ENCODE data around the gene RBM19. TPM values are rescaled to one million over a fixed set of nuclear protein-coding genes. Genes with fewer than 3 reads are reported as not detected.

RBM19 gene
- polyA plus RNA-seq, 2 of the 4 experiments (the other 2 are of a cell fraction), result 16.0 to 18.6 TPM

GRCh38 chr12:113930249-113930648, 35.9 kb downstream of the RBM19 start (continued):
- no peak for TF ChIP-seq RNF2 (IDR thresholded peaks at IDR 0.05; ENCODE audit: borderline replicate concordance, low read depth)
- TF ChIP-seq HDAC2 (IDR thresholded peaks at IDR 0.05), result no peak
- TF ChIP-seq, protein P1, sequence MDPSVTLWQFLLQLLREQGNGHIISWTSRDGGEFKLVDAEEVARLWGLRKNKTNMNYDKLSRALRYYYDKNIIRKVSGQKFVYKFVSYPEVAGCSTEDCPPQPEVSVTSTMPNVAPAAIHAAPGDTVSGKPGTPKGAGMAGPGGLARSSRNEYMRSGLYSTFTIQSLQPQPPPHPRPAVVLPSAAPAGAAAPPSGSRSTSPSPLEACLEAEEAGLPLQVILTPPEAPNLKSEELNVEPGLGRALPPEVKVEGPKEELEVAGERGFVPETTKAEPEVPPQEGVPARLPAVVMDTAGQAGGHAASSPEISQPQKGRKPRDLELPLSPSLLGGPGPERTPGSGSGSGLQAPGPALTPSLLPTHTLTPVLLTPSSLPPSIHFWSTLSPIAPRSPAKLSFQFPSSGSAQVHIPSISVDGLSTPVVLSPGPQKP (IDR thresholded peaks at IDR 0.05; ENCODE audit: low read depth, low read length), result no peak
- TF ChIP-seq FOSL2 (IDR thresholded peaks at IDR 0.05), result no peak
- TF ChIP-seq FOSL2 (CRISPR knock-in tag; IDR thresholded peaks at IDR 0.05), result no peak
- TF ChIP-seq CHD2 (IDR thresholded peaks at IDR 0.05; ENCODE audit: low read length, partially characterized antibody), result no peak

DNA sequence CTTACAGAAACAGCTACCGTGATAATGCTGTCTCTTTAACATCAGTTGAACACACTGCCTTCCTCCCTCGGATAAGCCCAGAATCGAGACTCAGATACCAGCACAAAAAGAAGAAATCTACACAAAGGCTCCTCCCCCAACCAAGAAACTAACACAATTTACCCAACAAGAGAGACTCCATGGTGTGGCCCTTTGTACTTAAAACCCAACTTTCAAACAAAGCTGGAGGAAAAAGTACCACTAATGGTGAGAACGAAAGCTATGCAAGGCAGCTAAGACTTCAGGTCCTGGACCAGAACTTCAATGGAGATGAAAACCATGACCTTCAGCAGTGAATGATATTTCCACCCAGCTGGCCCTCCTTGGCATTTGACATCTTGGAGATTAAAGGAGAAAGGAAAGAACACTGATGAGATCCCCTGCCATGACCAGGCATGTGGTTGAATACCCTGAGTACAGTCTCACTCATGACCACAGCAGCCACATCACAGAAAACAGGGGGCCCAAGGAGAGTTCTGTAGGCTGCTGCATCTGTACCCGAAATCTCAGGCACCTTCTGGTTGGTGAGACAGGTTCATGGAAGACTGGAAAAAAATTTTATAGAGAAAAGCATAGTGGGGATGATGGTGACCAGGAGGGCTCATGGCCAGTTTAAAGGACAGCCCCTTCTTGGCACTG, 36.7 kb downstream of the RBM19 start:
- Histone ChIP-seq H3K4me3 (no peak overlapping the region), H3K4me2 (no peak overlapping the region), H3K27ac (no peak overlapping the region), H3K9me3 (no peaks in the 10 kb centered on the region), H3K4me1 (no peaks in the 10 kb centered on the region)
- WGBS (ENCODE audit: missing lambda C conversion rate), result 86% methylated on average over 5 of the region's 5 CpGs
- ChIA-PET CTCF (interaction anchor here (0.7 to 3.7 kb wide), 7 partner anchors 12 to 1589 kb away, joined by 3 to 11 read pairs (median 4); no protein-coding TSS in a partner anchor), POLR2A (no interaction called here)
- TF ChIP-seq TFCP2L1 (CRISPR knock-in tag; IDR thresholded peaks at IDR 0.05), result no peak
- TF ChIP-seq, protein P2, sequence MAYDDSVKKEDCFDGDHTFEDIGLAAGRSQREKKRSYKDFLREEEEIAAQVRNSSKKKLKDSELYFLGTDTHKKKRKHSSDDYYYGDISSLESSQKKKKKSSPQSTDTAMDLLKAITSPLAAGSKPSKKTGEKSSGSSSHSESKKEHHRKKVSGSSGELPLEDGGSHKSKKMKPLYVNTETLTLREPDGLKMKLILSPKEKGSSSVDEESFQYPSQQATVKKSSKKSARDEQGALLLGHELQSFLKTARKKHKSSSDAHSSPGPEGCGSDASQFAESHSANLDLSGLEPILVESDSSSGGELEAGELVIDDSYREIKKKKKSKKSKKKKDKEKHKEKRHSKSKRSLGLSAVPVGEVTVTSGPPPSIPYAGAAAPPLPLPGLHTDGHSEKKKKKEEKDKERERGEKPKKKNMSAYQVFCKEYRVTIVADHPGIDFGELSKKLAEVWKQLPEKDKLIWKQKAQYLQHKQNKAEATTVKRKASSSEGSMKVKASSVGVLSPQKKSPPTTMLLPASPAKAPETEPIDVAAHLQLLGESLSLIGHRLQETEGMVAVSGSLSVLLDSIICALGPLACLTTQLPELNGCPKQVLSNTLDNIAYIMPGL (CRISPR knock-in tag; IDR thresholded peaks at IDR 0.05; ENCODE audit: borderline replicate concordance), result no peak
- TF ChIP-seq JUNB (IDR thresholded peaks at IDR 0.05), result no peak
- no peak for TF ChIP-seq NFE2L2 (conservative IDR thresholded peaks at IDR 0.05; ENCODE audit: low read length)
- TF ChIP-seq RNF2 (IDR thresholded peaks at IDR 0.05; ENCODE audit: borderline replicate concordance, low read depth), result no peak
- no peak for TF ChIP-seq RARB (CRISPR knock-in tag; IDR thresholded peaks at IDR 0.05)
- no peak for TF ChIP-seq CBX8 (IDR thresholded peaks at IDR 0.05)
- TF ChIP-seq KDM5A (IDR thresholded peaks at IDR 0.05), result no peak
- no peak for TF ChIP-seq FOSB (CRISPR knock-in tag; IDR thresholded peaks at IDR 0.05)
- no peak for TF ChIP-seq JUN (IDR thresholded peaks at IDR 0.05)
- no peak for TF ChIP-seq MAFK (IDR thresholded peaks at IDR 0.05; ENCODE audit: partially characterized antibody)
- no peak for TF ChIP-seq HEYL (CRISPR knock-in tag; IDR thresholded peaks at IDR 0.05)
- no peak for TF ChIP-seq ZNF302 (CRISPR knock-in tag; IDR thresholded peaks at IDR 0.05)
- no peak for TF ChIP-seq ZSCAN20 (CRISPR knock-in tag; IDR thresholded peaks at IDR 0.05)
- TF ChIP-seq, protein P1 (IDR thresholded peaks at IDR 0.05; ENCODE audit: low read depth, low read length), result no peak
- DNase-seq (ENCODE audit: low read depth in 1 of 2, low spot score in 1 of 2), result no peak
- FAIRE-seq, result no peak
- ATAC-seq, result no peak

DNA sequence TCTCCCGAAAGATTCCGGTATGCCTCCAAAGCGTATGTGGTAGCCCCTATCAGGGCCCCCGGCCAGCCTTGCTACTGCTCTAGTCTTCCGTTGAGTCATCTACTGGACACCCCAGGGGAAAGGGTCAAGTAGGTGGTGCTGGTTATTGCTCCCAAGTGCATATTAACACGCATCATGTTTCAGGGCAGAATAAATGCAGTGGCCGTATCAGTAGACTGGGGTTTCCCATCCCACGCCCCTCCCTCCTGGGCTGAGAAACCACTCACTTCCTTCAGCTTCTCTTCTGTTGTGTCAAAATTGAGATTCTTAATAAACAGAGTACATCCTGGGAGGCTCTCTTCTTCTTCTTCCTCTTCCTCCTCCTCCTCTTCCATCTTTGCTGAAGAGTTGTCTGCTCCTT, 39.3 kb downstream of the RBM19 start:
- ATAC-seq, result no peak
- DNase-seq (ENCODE audit: low read depth in 1 of 2, low spot score in 1 of 2), result no peak
- 98% methylated on average over 8 of the region's 8 CpGs for WGBS (ENCODE audit: missing lambda C conversion rate)
- H3K4me1 ChIP-seq, result no peaks in the 10 kb centered on the region
- CTCF ChIA-PET, result interaction anchor here (1.2 to 1.6 kb wide), 2 partner anchors 11 to 54 kb away, joined by 3 to 4 read pairs; no protein-coding TSS in a partner anchor
- TF ChIP-seq MAZ (IDR thresholded peaks at IDR 0.05; ENCODE audit: borderline replicate concordance, low read depth, low read length), result no peak
- TF ChIP-seq RARB (CRISPR knock-in tag; IDR thresholded peaks at IDR 0.05), result no peak
- TF ChIP-seq, protein P1 (IDR thresholded peaks at IDR 0.05; ENCODE audit: low read depth, low read length), result no peak
- no peak for TF ChIP-seq FOSB (CRISPR knock-in tag; IDR thresholded peaks at IDR 0.05)
- no peak for TF ChIP-seq EHF (CRISPR knock-in tag; IDR thresholded peaks at IDR 0.05)
- no peak for TF ChIP-seq NR3C1 (IDR thresholded peaks at IDR 0.05)
- TF ChIP-seq TP53 (CRISPR knock-in tag; IDR thresholded peaks at IDR 0.05), result no peak
- TF ChIP-seq HDAC2 (IDR thresholded peaks at IDR 0.05), result no peak
- no peak for TF ChIP-seq ESRRA (IDR thresholded peaks at IDR 0.05; ENCODE audit: borderline replicate concordance, low read length)
- TF ChIP-seq FOXS1 (CRISPR knock-in tag; IDR thresholded peaks at IDR 0.05), result no peak
- TF ChIP-seq ZFP36 (IDR thresholded peaks at IDR 0.05; ENCODE audit: borderline replicate concordance, partially characterized antibody), result no peak
- no peak for FAIRE-seq
- no peak overlapping the region for H3K27ac ChIP-seq
- POLR2A ChIA-PET, result no interaction called here
- H3K4me3 ChIP-seq, result no peak overlapping the region
- H3K4me2 ChIP-seq, result no peak overlapping the region
- H3K9me3 ChIP-seq, result no peaks in the 10 kb centered on the region

Data from A549 (cell line).